Subcutaneous adipose tissue (tissue), 4 donors: ENCODE measurements around the gene SENP2. TPM values are rescaled to one million over a fixed set of nuclear protein-coding genes. Genes with fewer than 3 reads are reported as not detected.

Experiments used
- CTCF ChIP-seq: fragments of 450-650 bp; IDR thresholded peaks from one replicate; pipeline ENCODE4 v1.5.1; 2016; ENCODE audit warnings: low read depth, mild to moderate bottlenecking, control low read depth, antibody characterized with exemption, moderate library complexity
- total RNA-seq, 4 donors: library from RNA; depleted of rRNA; stranded (reverse); fragments of >200 nt; gene quantifications; one replicate each; pipeline ENCODE4 v1.1.0, GENCODE V29; 2016

SENP2 gene
- total RNA-seq, 4 donors from 2014 or later, result 31.4 to 48.6 (median 40.2) TPM

- TF ChIP-seq CTCF, result no peak
Measured at GRCh38 chr3:185630182-185630622, 44.1 kb downstream of the SENP2 start.

- TF ChIP-seq CTCF, result no peak
Measured at GRCh38 chr3:185631108-185631507, 45.0 kb downstream of the SENP2 start.

GRCh38 chr3:185631508-185632206 is 45.6 kb downstream of the SENP2 start:
- no peak for TF ChIP-seq CTCF

- TF ChIP-seq CTCF, result no peak
Measured at GRCh38 chr3:185632996-185633395, 46.9 kb downstream of the SENP2 start.

- TF ChIP-seq CTCF, result no peak
Measured at GRCh38 chr3:185637388-185637787, 51.3 kb downstream of the SENP2 start.

GRCh38 chr3:185639632-185640206 is 53.6 kb downstream of the SENP2 start:
- TF ChIP-seq CTCF, result no peak

GRCh38 chr3:185640308-185640707 is 54.2 kb downstream of the SENP2 start:
- no peak for TF ChIP-seq CTCF
